ENCODE data around the gene KMT2B. TPM values are rescaled to one million over a fixed set of nuclear protein-coding genes. Genes with fewer than 3 reads are reported as not detected.
A peak's percentile ranks its signal among the peaks of the same experiment; 100 is the strongest.

KMT2B gene
- total RNA-seq, 1 donor from 2014 or later: 36.6 TPM

- intact Hi-C loops (cut with DNase I): no loop called here
- DNase-seq (no peak), ATAC-seq (peak; percentile 5)
- Histone ChIP-seq H3K9me3 (no peaks in the 10 kb centered on the region), H3K4me1 (peaks cover 12% of the 10 kb centered on the region), H3K27me3 (no peaks in the 10 kb centered on the region), H3K4me3 (no peak within 1 kb of the TSS), H3K27ac (no peak within 1 kb of the TSS), H3K36me3 (no peaks in the 10 kb centered on the region)
- no peak for TF ChIP-seq CTCF (IDR thresholded peaks at IDR 0.05)
Observed at GRCh38 chr19:35704218-35704617, 13.6 kb upstream of the KMT2B start, which contains the start of gene ZBTB32. Gene ZBTB32, plus strand, starts transcription at chr19:35704558. Its CDS starts 10,069 bp downstream, at chr19:35714627.

DNA sequence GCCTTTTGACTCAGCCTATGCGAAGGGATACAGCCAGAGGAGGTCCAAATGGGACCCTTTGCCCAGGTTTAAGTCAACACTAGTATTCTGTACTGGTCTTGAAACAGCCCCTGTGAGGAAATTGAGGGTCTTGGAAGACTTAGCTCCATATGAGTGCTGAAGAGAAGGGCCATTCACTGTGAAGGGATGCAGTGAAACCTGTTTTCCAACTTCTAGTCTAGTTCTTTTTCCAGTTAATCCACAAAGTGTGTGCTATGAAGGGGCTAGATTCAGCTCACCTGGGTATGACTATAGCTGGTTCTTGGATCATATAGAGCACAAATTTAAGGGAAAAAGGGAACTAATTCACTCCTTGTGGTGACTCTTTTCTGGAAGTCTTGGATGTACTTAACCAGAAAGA, 9.4 kb upstream of the KMT2B start:
- no peak for TF ChIP-seq CTCF (IDR thresholded peaks at IDR 0.05)
- intact Hi-C loops (cut with DNase I): no loop called here
- DNase-seq: no peak
- Histone ChIP-seq H3K27ac (no peak overlapping the region), H3K36me3 (no peaks in the 10 kb centered on the region), H3K4me1 (no peaks in the 10 kb centered on the region), H3K27me3 (no peaks in the 10 kb centered on the region), H3K4me3 (no peak overlapping the region), H3K9me3 (no peaks in the 10 kb centered on the region)
- no peak for ATAC-seq

DNA sequence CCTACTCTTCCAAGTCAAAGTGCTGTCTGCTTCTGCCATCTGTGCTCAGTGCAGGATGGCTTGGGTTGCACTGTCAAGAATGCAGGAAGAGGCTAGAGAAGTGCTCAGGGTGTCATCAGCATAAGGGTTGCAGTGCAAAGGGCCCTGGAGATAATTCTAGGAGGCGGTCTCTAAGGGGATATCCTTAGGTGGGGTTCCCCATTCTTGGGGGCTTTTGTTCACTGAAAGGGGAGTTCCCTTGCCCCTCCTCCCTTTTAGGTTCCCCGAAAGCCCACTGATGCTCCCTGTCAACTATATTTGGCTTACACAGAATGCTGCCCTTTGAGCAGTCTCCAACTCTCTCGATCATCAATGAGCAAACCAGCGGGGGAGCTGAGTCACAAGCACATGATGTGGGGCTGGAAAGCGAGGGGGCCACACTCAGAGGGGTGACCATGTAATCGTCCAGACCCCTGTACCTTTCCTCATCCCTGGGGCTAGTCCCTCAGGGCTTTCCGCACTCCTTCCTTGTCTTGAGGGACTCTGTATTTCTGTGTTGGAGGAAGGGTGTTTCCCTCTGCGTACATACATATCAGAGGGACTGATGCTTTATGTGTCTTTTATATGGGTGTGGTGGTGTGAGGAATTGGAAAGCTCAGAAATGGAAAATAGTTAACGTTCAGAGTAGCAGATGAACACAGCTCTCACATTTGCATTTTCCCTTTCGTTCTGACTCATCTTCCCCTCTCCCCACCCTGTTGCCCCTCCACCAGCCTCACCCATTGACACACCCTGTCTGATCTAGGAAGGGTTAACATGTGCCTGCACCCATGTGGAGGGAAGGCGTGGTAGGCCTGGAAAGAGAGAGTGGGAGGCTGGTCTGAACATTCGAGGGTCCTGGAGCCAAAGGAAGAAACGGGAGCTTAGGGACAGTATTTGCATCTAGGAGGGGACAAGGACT, 6.7 kb upstream of the KMT2B start:
- intact Hi-C loops (cut with DNase I): no loop called here

GRCh38 chr19:35712567-35713505, 5.0 kb upstream of the KMT2B start:
- Histone ChIP-seq H3K27me3 (no peaks in the 10 kb centered on the region), H3K4me3 (no peak overlapping the region), H3K4me1 (peaks cover 13% of the 10 kb centered on the region), H3K36me3 (no peaks in the 10 kb centered on the region), H3K27ac (no peak overlapping the region), H3K9me3 (no peaks in the 10 kb centered on the region)
- no peak for ATAC-seq
- no peak for TF ChIP-seq CTCF (IDR thresholded peaks at IDR 0.05)
- DNase-seq: no peak
- intact Hi-C loops (cut with DNase I): no loop called here

More for the DNA sequence above, 6.7 kb upstream of the KMT2B start:
- no peak for DNase-seq
- no peak for ATAC-seq
- no peak overlapping the region for H3K27ac ChIP-seq
- H3K4me1 ChIP-seq: peaks cover 9% of the 10 kb centered on the region
- H3K9me3 ChIP-seq: no peaks in the 10 kb centered on the region
- no peaks in the 10 kb centered on the region for H3K36me3 ChIP-seq
- TF ChIP-seq CTCF (IDR thresholded peaks at IDR 0.05): no peak
- H3K27me3 ChIP-seq: no peaks in the 10 kb centered on the region
- no peak overlapping the region for H3K4me3 ChIP-seq

DNA sequence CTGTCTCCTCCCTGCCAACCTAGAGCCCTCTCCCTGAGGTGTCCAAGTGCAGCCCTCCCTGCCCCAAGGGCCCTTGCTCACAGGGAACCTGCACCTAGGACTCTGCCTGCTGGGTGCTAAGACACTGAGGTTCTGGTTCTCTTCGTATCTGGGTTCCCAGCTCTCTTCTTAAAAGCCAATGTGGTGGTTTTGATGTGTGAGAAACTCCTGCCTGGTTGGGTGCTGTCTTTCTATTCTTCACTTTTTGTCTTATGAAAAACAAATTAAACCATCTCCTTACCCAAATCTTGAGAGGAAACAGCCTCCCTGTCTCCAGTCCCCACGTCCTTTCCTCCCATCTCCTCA, 4.3 kb upstream of the KMT2B start:
- intact Hi-C loops (cut with DNase I): no loop called here

More for the DNA sequence above, 4.3 kb upstream of the KMT2B start:
- Histone ChIP-seq H3K4me3 (no peak overlapping the region), H3K4me1 (peaks cover 13% of the 10 kb centered on the region), H3K27me3 (no peaks in the 10 kb centered on the region), H3K9me3 (no peaks in the 10 kb centered on the region), H3K27ac (no peak overlapping the region), H3K36me3 (no peaks in the 10 kb centered on the region)
- DNase-seq: no peak
- no peak for TF ChIP-seq CTCF (IDR thresholded peaks at IDR 0.05)
- ATAC-seq: no peak

All from upper lobe of right lung (tissue), 1 donor.